ENCODE measurements around the gene TNNT1.

DNA sequence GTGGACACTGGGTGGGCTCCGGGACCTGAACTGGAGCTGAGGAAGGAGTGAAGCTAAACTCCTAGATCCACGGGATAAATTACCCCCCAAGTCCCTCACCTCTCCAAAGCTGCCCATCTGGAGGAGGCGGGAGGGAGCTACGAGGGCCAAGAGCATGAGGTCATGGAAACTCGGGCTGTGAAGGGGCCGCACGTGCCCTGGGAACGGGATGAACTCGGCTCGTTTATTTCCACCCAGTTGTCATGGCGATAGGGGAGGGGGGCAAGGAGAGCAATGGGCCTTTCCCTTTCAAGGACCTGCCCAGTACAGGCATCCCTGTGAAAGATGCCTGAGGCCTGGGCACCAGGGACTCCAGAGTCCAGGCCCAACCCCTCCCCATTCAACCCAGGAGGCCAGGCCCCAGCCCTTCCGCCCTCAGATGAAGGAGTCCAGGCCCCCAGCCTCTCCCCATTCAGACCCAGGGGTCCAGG lies 35.4 kb downstream of the TNNT1 start:
- TF ChIP-seq, protein P1, sequence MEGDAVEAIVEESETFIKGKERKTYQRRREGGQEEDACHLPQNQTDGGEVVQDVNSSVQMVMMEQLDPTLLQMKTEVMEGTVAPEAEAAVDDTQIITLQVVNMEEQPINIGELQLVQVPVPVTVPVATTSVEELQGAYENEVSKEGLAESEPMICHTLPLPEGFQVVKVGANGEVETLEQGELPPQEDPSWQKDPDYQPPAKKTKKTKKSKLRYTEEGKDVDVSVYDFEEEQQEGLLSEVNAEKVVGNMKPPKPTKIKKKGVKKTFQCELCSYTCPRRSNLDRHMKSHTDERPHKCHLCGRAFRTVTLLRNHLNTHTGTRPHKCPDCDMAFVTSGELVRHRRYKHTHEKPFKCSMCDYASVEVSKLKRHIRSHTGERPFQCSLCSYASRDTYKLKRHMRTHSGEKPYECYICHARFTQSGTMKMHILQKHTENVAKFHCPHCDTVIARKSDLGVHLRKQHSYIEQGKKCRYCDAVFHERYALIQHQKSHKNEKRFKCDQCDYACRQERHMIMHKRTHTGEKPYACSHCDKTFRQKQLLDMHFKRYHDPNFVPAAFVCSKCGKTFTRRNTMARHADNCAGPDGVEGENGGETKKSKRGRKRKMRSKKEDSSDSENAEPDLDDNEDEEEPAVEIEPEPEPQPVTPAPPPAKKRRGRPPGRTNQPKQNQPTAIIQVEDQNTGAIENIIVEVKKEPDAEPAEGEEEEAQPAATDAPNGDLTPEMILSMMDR (IDR thresholded peaks at IDR 0.05): no peak
- TF ChIP-seq ZFX (IDR thresholded peaks at IDR 0.05; ENCODE audit: borderline replicate concordance): no peak

Measured in 22Rv1 (cell line).